Activated CD8-positive, alpha-beta T cell treated with anti-CD3 and anti-CD28 coated beads for 36 hours (primary cell): ENCODE results near the gene ALDOA. TPM values are rescaled to one million over a fixed set of nuclear protein-coding genes. Genes with fewer than 3 reads are reported as not detected.
A peak's percentile ranks its signal among the peaks of the same experiment; 100 is the strongest.

Source experiments
- ATAC-seq: fragments of 200-7000 bp; cut with Tn5 transposase; one replicate; pipeline ENCODE4 v1.10.0; 2021; ENCODE audit warnings: mild to moderate bottlenecking, moderate library complexity
- CTCF ChIA-PET: fragments of 350-600 bp; sonication (Branson Sonifier 250); formaldehyde crosslinking; loops from one replicate; lab custom pipeline; 2021; ENCODE audit warnings: antibody characterized with exemption; lab: Charles Lee
- POLR2A ChIA-PET: fragments of 350-600 bp; sonication (Branson Sonifier 250); formaldehyde crosslinking; loops from one replicate; lab custom pipeline; 2021; ENCODE audit warnings: antibody characterized with exemption; lab: Charles Lee
- DNase-seq: peaks from one replicate; pipeline ENCODE4 v3.0.0-alpha.2; 2020
- H3K27ac Mint-ChIP-seq: one replicate; pipeline ENCODE4 v1.8.0; 2021; ENCODE audit warnings: mild to moderate bottlenecking, mixed read lengths
- H3K27me3 Mint-ChIP-seq: one replicate; pipeline ENCODE4 v1.8.0; 2021; ENCODE audit warnings: mixed read lengths
- H3K36me3 Mint-ChIP-seq: one replicate; pipeline ENCODE4 v1.8.0; 2021; ENCODE audit warnings: low read depth, mixed read lengths
- H3K4me1 Mint-ChIP-seq: one replicate; pipeline ENCODE4 v1.8.0; 2021; ENCODE audit warnings: low read depth, mixed read lengths
- H3K4me3 Mint-ChIP-seq: one replicate; pipeline ENCODE4 v1.8.0; 2021; ENCODE audit warnings: mild to moderate bottlenecking, moderate library complexity, mixed read lengths
- H3K9me3 Mint-ChIP-seq: one replicate; pipeline ENCODE4 v1.8.0; 2021; ENCODE audit warnings: mixed read lengths
- intact Hi-C: fragments of 100-400 bp; cut with micrococcal nuclease; formaldehyde crosslinking; loops from one replicate; pipeline ENCODE4 v1.10.0; 2022
- total RNA-seq, 2 experiments: library from RNA; stranded (reverse); gene quantifications; one replicate each; pipeline ENCODE4 v1.2.3, GENCODE V29; 2021
- TF ChIP-seq, protein P1 (sequence below): fragments of 200-600 bp; IDR thresholded peaks from one replicate; pipeline ENCODE4 v1.8.0; 2022; ENCODE audit warnings: antibody characterized with exemption, mild to moderate bottlenecking

The ALDOA gene
- total RNA-seq, 2 experiments from 2014 or later = 3,042 to 3,081 TPM

- Mint-ChIP-seq H3K36me3 (peaks cover 42% of the 10 kb centered on the region), H3K4me3 (peak overlapping the region; percentile 91), H3K4me1 (peaks cover 18% of the 10 kb centered on the region), H3K27ac (peak overlapping the region; percentile 100), H3K27me3 (no peaks in the 10 kb centered on the region), H3K9me3 (no peaks in the 10 kb centered on the region)
- ATAC-seq (no peak), DNase-seq (no peak)
- intact Hi-C loops = loop anchor here (10.0 kb wide), 1 partner anchor 311 kb away; the partner anchor contains the start of genes MYL11 and TBC1D10B
- POLR2A ChIA-PET = interaction anchor here (0.8 to 6.3 kb wide), 8 partner anchors 9 to 339 kb away, joined by 3 to 83 read pairs (median 5); partner anchors contain the start of genes PPP4C and TBX6
- CTCF ChIA-PET = interaction anchor here (0.6 to 2.2 kb wide), 6 partner anchors 8 to 32 kb away, joined by 3 to 10 read pairs (median 4); partner anchors contain the start of gene TBX6
- TF ChIP-seq, protein P1, sequence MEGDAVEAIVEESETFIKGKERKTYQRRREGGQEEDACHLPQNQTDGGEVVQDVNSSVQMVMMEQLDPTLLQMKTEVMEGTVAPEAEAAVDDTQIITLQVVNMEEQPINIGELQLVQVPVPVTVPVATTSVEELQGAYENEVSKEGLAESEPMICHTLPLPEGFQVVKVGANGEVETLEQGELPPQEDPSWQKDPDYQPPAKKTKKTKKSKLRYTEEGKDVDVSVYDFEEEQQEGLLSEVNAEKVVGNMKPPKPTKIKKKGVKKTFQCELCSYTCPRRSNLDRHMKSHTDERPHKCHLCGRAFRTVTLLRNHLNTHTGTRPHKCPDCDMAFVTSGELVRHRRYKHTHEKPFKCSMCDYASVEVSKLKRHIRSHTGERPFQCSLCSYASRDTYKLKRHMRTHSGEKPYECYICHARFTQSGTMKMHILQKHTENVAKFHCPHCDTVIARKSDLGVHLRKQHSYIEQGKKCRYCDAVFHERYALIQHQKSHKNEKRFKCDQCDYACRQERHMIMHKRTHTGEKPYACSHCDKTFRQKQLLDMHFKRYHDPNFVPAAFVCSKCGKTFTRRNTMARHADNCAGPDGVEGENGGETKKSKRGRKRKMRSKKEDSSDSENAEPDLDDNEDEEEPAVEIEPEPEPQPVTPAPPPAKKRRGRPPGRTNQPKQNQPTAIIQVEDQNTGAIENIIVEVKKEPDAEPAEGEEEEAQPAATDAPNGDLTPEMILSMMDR = no peak
These were observed 2.2 kb upstream of the ALDOA start for GRCh38 chr16:30063278-30063892.

GRCh38 chr16:30063893-30064728 is 1.4 kb upstream of the ALDOA start:
- intact Hi-C loops = loop anchor here (10.0 kb wide), 1 partner anchor 311 kb away; the partner anchor contains the start of genes MYL11 and TBC1D10B
- no peaks in the 10 kb centered on the region for H3K9me3 Mint-ChIP-seq
- no peaks in the 10 kb centered on the region for H3K27me3 Mint-ChIP-seq
- peaks cover 49% of the 10 kb centered on the region for H3K36me3 Mint-ChIP-seq
- DNase-seq (peak; percentile 87), ATAC-seq (peak; percentile 34)
- H3K4me1 Mint-ChIP-seq = peaks cover 24% of the 10 kb centered on the region
- CTCF ChIA-PET = interaction anchor here (0.6 to 3.2 kb wide), 6 partner anchors 9 to 248 kb away, joined by 3 to 14 read pairs (median 8); partner anchors contain the start of genes PAGR1 and TBX6
- peak overlapping the region; percentile 91 for H3K4me3 Mint-ChIP-seq
- TF ChIP-seq, protein P1 = no peak
- H3K27ac Mint-ChIP-seq = peak overlapping the region; percentile 100
- POLR2A ChIA-PET = interaction anchor here (1.1 to 6.3 kb wide), 11 partner anchors 10 to 586 kb away, joined by 3 to 83 read pairs (median 6); partner anchors contain the start of genes KIF22, PPP4C, PRR14 and TBX6

- ChIA-PET CTCF (interaction anchor here (2.0 to 3.2 kb wide), 3 partner anchors 9 to 249 kb away, joined by 5 to 14 read pairs (median 10); partner anchors contain the start of genes PAGR1 and TBX6), POLR2A (interaction anchor here (1.0 to 6.3 kb wide), 12 partner anchors 10 to 586 kb away, joined by 3 to 83 read pairs (median 6); partner anchors contain the start of genes HIRIP3, INO80E, KIF22 and MAPK3)
- Mint-ChIP-seq H3K4me3 (peak overlapping the region; percentile 91), H3K27ac (peak overlapping the region; percentile 100), H3K4me1 (peaks cover 29% of the 10 kb centered on the region), H3K36me3 (peaks cover 55% of the 10 kb centered on the region), H3K27me3 (no peaks in the 10 kb centered on the region), H3K9me3 (no peaks in the 10 kb centered on the region)
- intact Hi-C loops = loop anchor here (10.0 kb wide), 1 partner anchor 310 kb away; the partner anchor contains the start of genes MYL11 and TBC1D10B
- ATAC-seq = no peak
- TF ChIP-seq, protein P1 = no peak
- no peak for DNase-seq
These were observed 845 bp upstream of the ALDOA start for GRCh38 chr16:30064729-30065101.

DNA sequence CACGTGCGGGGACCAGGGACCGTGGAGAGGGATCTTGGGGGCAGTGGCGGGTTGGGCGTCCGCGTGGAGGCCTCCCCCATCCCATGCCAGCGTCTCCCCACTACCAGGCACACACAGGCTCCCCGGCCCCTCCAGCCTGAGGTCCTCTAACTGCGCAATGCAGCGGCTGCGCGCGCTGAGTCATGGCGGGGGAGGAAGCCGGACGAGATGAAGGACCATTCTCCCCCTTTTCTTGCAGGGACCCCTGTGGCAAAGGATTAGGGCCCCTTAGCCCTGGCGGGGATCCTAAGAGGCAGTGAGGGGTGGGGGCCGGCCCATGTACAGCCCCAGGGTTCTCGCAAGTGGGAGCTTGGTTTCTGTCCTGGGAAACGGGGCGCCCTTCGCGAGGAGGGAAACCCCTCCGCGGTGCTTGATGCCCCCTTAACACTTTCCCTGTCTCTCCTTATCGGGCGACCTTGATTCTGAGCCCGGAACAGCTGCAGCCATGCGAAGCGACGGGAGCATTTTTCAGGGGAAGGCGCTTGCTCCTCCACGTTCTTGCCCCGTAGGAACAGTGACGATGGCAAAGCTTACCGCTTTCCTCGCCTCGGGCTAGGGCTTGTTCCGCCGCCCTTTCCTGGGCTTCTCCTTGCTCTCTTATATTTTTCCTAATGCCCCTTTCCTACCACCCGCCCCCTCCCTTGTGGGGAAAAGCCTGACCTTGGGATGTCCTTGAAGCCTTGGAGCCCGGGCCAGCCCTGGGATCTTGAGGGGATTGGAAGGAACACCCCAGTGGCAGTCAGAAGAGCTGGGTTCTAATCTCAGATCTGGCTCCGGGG is 592 bp downstream of the ALDOA start:
- H3K36me3 Mint-ChIP-seq = peaks cover 69% of the 10 kb centered on the region
- TF ChIP-seq, protein P1 = no peak
- ATAC-seq (no peak), DNase-seq (peak; percentile 62)
- H3K9me3 Mint-ChIP-seq = no peaks in the 10 kb centered on the region
- no peaks in the 10 kb centered on the region for H3K27me3 Mint-ChIP-seq
- CTCF ChIA-PET = interaction anchor here (1.0 to 3.2 kb wide), 7 partner anchors 11 to 250 kb away, joined by 3 to 14 read pairs (median 5); partner anchors contain the start of genes PAGR1 and TBX6
- POLR2A ChIA-PET = interaction anchor here (0.6 to 6.3 kb wide), 19 partner anchors 12 to 571 kb away, joined by 3 to 83 read pairs (median 4); partner anchors contain the start of genes CORO1A, GDPD3, HIRIP3 and INO80E
- peaks cover 30% of the 10 kb centered on the region for H3K4me1 Mint-ChIP-seq
- intact Hi-C loops = loop anchor here (10.0 kb wide), 1 partner anchor 309 kb away; the partner anchor contains the start of genes MYL11 and TBC1D10B
- peak overlapping the region; percentile 100 for H3K27ac Mint-ChIP-seq
- H3K4me3 Mint-ChIP-seq = peak overlapping the region; percentile 91
